ENCODE data around the gene CEP41. TPM values are rescaled to one million over a fixed set of nuclear protein-coding genes. Genes with fewer than 3 reads are reported as not detected.

The CEP41 gene
- total RNA-seq, 1 donor, result 21.6 TPM

GRCh38 chr7:130397051-130397757 lies 43.6 kb downstream of the CEP41 start:
- no peak overlapping the region for H3K4me3 ChIP-seq (ENCODE audit: low read depth, low read length)
- no peak for TF ChIP-seq CTCF (IDR thresholded peaks at IDR 0.05; ENCODE audit: insufficient read depth, low read length)
- DNase-seq (ENCODE audit: low read depth), result peak; percentile 47

GRCh38 chr7:130396109-130396508 lies 44.7 kb downstream of the CEP41 start:
- DNase-seq (ENCODE audit: low read depth), result no peak
- H3K4me3 ChIP-seq (ENCODE audit: low read depth, low read length), result no peak overlapping the region
- TF ChIP-seq CTCF (IDR thresholded peaks at IDR 0.05; ENCODE audit: insufficient read depth, low read length), result no peak

- DNase-seq (ENCODE audit: low read depth), result no peak
These were observed 45.4 kb downstream of the CEP41 start for GRCh38 chr7:130395421-130395820.

GRCh38 chr7:130394421-130395195 lies 46.2 kb downstream of the CEP41 start:
- H3K4me3 ChIP-seq (ENCODE audit: low read depth, low read length), result no peak overlapping the region
- DNase-seq (ENCODE audit: low read depth), result no peak
- no peak for TF ChIP-seq CTCF (IDR thresholded peaks at IDR 0.05; ENCODE audit: insufficient read depth, low read length)

More at GRCh38 chr7:130395421-130395820, 45.4 kb downstream of the CEP41 start:
- no peak for TF ChIP-seq CTCF (IDR thresholded peaks at IDR 0.05; ENCODE audit: insufficient read depth, low read length)
- no peak overlapping the region for H3K4me3 ChIP-seq (ENCODE audit: low read depth, low read length)

- no peak for DNase-seq (ENCODE audit: low read depth)
- no peak overlapping the region for H3K4me3 ChIP-seq (ENCODE audit: low read depth, low read length)
- no peak for TF ChIP-seq CTCF (IDR thresholded peaks at IDR 0.05; ENCODE audit: insufficient read depth, low read length)
These were observed 46.9 kb downstream of the CEP41 start for GRCh38 chr7:130393841-130394411.

GRCh38 chr7:130393101-130393561 lies 47.7 kb downstream of the CEP41 start:
- TF ChIP-seq CTCF (IDR thresholded peaks at IDR 0.05; ENCODE audit: insufficient read depth, low read length), result no peak
- H3K4me3 ChIP-seq (ENCODE audit: low read depth, low read length), result no peak overlapping the region
- DNase-seq (ENCODE audit: low read depth), result peak; percentile 91
